DND-41 (cell line): ENCODE measurements around the gene MYCBP.

Experiments
- ATAC-seq: fragments of 200-7000 bp; cut with Tn5 transposase; 3 replicates; pipeline ENCODE4 v1.9.1; 2021; ENCODE audit warnings: low read depth; ENCODE audit not compliant: insufficient read depth
- DNase-seq: peaks from one replicate; pipeline ENCODE4 v3.0.0-alpha.2; 2020
- H2AFZ ChIP-seq: 2 replicates; pipeline ENCODE4 v1.6.0; 2012; ENCODE audit warnings: low read depth, low read length
- H3K27ac ChIP-seq: 2 replicates; pipeline ENCODE4 v1.5.1; 2012; ENCODE audit warnings: low read length, inconsistent platforms
- H3K27me3 ChIP-seq: fragments of 200-600 bp; sonication (generic); 2 replicates; pipeline ENCODE4 v1.6.0; 2012; ENCODE audit warnings: low read length, mild to moderate bottlenecking, inconsistent platforms; ENCODE audit not compliant: insufficient read depth, poor library complexity
- H3K36me3 ChIP-seq: 2 replicates; pipeline ENCODE4 v1.5.1; 2012; ENCODE audit warnings: low read length, inconsistent platforms; ENCODE audit not compliant: insufficient read depth
- H3K4me1 ChIP-seq: 2 replicates; pipeline ENCODE4 v1.5.1; 2012; ENCODE audit warnings: mild to moderate bottlenecking, low read length; ENCODE audit not compliant: insufficient read depth
- H3K4me2 ChIP-seq: 2 replicates; pipeline ENCODE4 v1.6.0; 2012; ENCODE audit warnings: mild to moderate bottlenecking, moderate library complexity, low read length, inconsistent platforms; ENCODE audit not compliant: insufficient read depth
- H3K4me3 ChIP-seq, 2 experiments: fragments of 200-600 bp in 1 of 2; shearing (Covaris generic) in 1 of 2; 2 replicates each; pipeline ENCODE4 v1.5.1; 2012 to 2016; ENCODE audit warnings: inconsistent platforms in 2 of 2, low read length in 2 of 2, mild to moderate bottlenecking in 2 of 2, low read depth in 1 of 2, moderate library complexity in 1 of 2
- H3K79me2 ChIP-seq: 2 replicates; pipeline ENCODE4 v1.6.0; 2012; ENCODE audit warnings: low read length, inconsistent platforms; ENCODE audit not compliant: insufficient read depth
- H3K9ac ChIP-seq: 2 replicates; pipeline ENCODE4 v1.6.0; 2012; ENCODE audit warnings: low read depth, mild to moderate bottlenecking, inconsistent platforms, low read length, moderate library complexity
- H3K9me3 ChIP-seq: 2 replicates; pipeline ENCODE4 v1.5.1; 2012; ENCODE audit warnings: low read length, moderate library complexity, mild to moderate bottlenecking, inconsistent platforms; ENCODE audit not compliant: insufficient read depth, severe bottlenecking
- H4K20me1 ChIP-seq: 2 replicates; pipeline ENCODE4 v1.6.0; 2012; ENCODE audit warnings: low read length; ENCODE audit not compliant: insufficient read depth
- CTCF ChIP-seq: IDR thresholded peaks from 2 replicates; pipeline ENCODE4 v1.5.1; 2012; ENCODE audit warnings: borderline replicate concordance, low read length, moderate library complexity, mild to moderate bottlenecking; ENCODE audit not compliant: poor library complexity, severe bottlenecking; ENCODE audit errors: extremely low read depth
- EZH2 ChIP-seq: IDR thresholded peaks from 3 replicates; pipeline ENCODE4 v1.6.1; 2012; ENCODE audit warnings: borderline replicate concordance, low read depth, mild to moderate bottlenecking, moderate library complexity, low read length, inconsistent platforms; ENCODE audit not compliant: severe bottlenecking

Gene MYCBP

DNA sequence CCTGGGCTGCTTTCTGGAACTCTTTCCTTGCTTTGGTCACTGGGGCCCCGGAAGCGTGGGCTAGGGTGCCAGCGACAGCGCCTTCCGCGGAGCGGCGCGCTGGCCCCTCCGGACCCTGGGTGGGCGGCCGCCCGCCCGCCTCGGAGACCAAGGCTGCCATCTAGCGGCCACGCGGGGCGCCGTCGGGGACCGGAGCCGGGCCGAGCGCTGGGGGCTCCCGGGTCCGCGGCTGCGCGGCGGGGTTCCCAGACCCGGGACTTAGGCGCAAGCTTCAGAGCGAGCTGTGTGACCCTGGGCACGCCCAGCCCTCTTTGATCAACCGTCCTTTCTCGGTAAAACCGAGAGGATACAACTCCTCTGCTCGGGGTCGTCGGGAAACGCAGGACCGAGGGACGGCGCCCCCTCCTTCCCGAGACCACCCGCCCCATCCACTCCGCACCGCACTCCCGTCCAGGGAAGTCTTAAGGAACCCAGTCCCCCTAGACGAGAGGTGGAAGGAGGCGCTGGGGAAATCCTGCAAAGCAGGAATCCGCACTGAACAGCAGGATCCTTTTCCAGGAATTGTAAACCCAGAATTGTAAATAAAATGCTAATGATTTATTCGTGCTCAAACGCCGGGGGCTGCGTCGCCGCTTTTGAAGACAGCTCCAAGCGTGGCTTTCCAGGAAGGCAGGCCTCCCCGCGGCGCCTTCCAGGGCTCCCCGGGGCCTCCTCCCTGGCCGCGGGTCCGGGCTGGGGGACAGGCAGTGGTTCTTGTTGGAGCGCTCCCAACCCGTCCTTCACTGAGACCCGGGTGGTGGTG is 54.8 kb downstream of the MYCBP start:
- Histone ChIP-seq H3K4me2 (no peak overlapping the region), H3K27me3 (peaks cover 7% of the 10 kb centered on the region), H3K9me3 (no peaks in the 10 kb centered on the region), H3K4me3 (no peak overlapping the region), H3K4me1 (no peaks in the 10 kb centered on the region), H3K79me2 (no peaks in the 10 kb centered on the region), H3K27ac (no peak overlapping the region), H3K36me3 (no peaks in the 10 kb centered on the region), H3K9ac (no peak overlapping the region), H4K20me1 (no peaks in the 10 kb centered on the region), H2AFZ (no peak overlapping the region)
- ATAC-seq (no peak), DNase-seq (no peak)
- TF ChIP-seq EZH2 (no peak), CTCF (no peak)

GRCh38 chr1:38817267-38818174 is 55.6 kb downstream of the MYCBP start:
- Histone ChIP-seq H3K27ac (no peak overlapping the region), H3K79me2 (no peaks in the 10 kb centered on the region), H2AFZ (no peak overlapping the region), H3K4me2 (no peak overlapping the region), H3K9me3 (no peaks in the 10 kb centered on the region), H3K27me3 (peaks cover 5% of the 10 kb centered on the region), H4K20me1 (no peaks in the 10 kb centered on the region), H3K4me3 (no peak overlapping the region), H3K4me1 (no peaks in the 10 kb centered on the region), H3K36me3 (no peaks in the 10 kb centered on the region), H3K9ac (no peak overlapping the region)
- ATAC-seq (no peak), DNase-seq (no peak)
- TF ChIP-seq CTCF (no peak), EZH2 (no peak)

DNA sequence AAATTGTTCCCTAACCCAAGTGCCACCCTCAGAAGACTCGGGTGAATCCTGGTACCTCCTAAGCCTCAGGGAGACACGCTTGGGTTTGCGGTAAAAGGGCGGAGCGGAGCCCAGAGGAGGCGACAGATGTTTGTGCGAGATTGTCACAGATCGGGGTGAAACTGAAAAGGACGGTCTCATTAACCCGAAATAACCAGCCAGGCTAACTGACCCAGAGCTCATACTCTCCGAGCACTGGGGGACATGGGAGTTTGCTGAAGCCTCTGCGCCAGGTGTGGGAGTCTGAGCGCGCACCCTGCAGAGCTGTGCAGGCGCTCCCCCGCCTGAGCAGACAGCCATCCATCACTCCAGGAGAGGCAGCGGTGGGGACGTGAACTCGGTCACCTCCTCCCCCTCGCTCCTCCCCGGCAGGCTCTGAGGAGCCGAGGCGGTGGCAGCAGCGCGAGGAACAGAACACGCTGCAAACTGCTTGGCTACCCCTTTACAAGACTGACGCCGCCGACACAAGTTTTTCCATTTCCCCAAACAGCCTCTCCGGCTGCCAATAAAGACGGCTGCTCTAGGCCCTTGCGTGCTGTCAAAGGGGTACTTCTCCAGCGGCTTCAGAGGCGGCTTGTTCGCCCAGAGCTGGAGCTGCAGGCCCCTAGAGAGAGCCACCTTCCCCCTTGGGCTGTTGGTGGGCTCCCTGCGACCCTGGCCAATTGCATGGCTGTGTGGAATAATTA is 57.1 kb downstream of the MYCBP start:
- H3K4me1 ChIP-seq: no peaks in the 10 kb centered on the region
- no peaks in the 10 kb centered on the region for H3K9me3 ChIP-seq
- H3K4me3 ChIP-seq: no peak overlapping the region
- H2AFZ ChIP-seq: no peak overlapping the region
- H3K36me3 ChIP-seq: no peaks in the 10 kb centered on the region
- DNase-seq: no peak
- ATAC-seq: no peak
- H3K27me3 ChIP-seq: no peaks in the 10 kb centered on the region
- no peak for TF ChIP-seq EZH2
- no peak for TF ChIP-seq CTCF
- no peaks in the 10 kb centered on the region for H3K79me2 ChIP-seq
- no peak overlapping the region for H3K4me2 ChIP-seq
- no peak overlapping the region for H3K27ac ChIP-seq
- no peaks in the 10 kb centered on the region for H4K20me1 ChIP-seq
- no peak overlapping the region for H3K9ac ChIP-seq
